NCI-H1694 (cell line): ENCODE results near the gene RPL26.
A peak's percentile ranks its signal among the peaks of the same experiment; 100 is the strongest.

Experiments used
- DNase-seq: peaks from one replicate; lab custom pipeline; 2025; lab: John Stamatoyannopoulos, UW

The RPL26 gene

GRCh38 chr17:8383143-8383822 is at the start of gene RPL26:
TSS of gene RPL26 (minus strand) at chr17:8383193. CDS start at chr17:8382310, 883 bp downstream.
- DNase-seq = peak; percentile 99

GRCh38 chr17:8430966-8431365 is 48.0 kb upstream of the RPL26 start:
- DNase-seq = no peak

DNA sequence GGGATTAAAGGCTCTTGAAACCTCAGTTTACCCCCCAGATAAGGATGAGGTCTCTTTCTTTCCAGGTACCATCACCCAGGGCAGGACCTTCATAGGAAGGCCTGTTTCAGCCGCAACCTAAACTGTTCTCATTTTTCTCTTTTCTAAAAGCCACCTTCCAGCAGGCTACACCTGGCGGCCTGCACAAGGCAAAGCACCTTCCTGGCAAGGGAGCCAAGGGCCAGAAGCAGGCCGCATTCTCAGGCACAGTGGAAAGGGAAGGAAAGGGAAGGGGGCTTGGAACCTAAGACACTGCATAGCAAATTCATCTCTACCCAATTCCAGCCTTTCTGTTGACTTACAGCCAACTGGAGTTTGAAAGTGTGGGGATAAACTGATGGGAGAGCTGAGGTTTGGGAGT is 43.8 kb upstream of the RPL26 start:
- DNase-seq = no peak

- no peak for DNase-seq
Measured at GRCh38 chr17:8426094-8426720, 43.2 kb upstream of the RPL26 start.

- DNase-seq = no peak
Measured at GRCh38 chr17:8421571-8421970, 38.6 kb upstream of the RPL26 start.

- DNase-seq = no peak
Measured at GRCh38 chr17:8420041-8420934, 37.3 kb upstream of the RPL26 start.

- no peak for DNase-seq
Measured at GRCh38 chr17:8419305-8419704, 36.3 kb upstream of the RPL26 start.

DNA sequence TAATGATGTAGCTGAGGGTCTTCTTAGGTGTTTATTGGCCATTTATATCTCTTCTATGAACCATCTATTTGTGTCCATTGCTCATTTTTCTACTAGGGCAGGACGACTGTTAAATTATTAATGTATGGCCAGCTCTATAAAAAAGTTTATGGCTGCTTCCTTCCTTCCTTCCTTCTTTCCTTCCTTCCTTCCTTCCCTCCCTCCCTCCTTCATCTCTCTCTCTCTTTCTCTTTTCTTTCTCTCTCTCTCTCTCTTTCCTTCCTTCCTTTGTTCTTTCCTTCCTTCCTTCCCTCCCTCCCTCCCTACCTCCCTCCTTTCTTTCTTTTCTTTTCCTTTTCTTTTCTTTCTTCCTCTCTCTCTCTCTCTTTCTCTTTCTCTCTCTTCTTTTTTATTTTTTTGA is 35.5 kb upstream of the RPL26 start:
- no peak for DNase-seq

DNA sequence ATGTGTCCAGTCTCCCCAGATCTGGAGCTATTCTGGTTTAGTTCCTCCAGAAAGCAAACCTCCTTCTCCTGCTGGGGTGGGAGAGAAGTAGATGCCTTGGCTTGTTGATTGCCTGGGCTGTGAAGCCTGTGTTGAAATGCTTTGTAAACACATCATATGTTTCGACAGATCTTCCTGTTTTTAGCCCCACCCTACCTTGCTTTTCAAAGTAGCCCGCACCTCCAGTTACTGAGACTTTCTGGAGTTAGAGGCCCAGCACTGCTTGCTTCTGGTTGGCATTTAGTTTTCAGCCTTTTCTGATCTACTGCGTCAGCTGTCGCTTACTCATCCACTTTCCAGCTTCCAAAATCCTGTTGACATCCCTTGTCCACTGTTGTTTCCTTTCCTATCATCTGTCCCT is 34.8 kb upstream of the RPL26 start:
- DNase-seq = no peak

DNA sequence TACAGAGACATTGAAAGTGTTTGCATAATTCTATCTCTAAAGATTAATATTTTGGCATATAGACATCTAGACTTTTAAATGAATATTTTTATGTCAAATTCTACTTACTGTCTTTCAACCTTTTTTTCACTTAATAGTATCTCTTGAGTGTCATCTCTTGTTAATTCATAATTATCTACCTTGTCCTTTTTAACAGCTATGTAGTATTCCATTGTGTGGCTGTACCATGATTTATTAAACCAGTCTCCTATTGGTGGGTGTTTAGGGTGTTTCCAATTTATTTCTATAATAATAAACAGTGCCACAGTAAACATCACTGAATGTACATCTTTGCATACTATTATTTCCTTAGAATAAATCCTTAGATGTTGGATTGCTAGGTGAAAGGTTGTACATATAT is 30.9 kb upstream of the RPL26 start:
- no peak for DNase-seq

DNA sequence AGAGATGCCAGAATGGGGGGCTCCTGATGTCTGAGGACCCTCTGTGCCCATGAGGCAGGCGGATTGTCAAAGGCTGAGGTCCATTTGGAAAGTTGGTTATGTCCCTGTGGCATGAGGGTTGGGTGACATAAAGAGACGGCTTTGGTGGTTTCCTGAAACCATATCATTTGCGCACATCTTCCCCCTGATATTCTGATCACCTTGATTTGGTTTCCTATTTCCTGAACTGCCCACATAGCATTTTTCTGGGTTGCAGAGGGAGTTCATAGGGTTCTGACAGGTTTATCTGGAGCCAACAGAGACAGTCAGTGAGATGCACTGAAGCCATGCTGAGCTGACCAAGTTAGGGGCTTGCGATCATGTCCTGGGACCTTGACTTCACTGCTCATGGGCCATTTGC is 30.3 kb upstream of the RPL26 start:
- no peak for DNase-seq

DNA sequence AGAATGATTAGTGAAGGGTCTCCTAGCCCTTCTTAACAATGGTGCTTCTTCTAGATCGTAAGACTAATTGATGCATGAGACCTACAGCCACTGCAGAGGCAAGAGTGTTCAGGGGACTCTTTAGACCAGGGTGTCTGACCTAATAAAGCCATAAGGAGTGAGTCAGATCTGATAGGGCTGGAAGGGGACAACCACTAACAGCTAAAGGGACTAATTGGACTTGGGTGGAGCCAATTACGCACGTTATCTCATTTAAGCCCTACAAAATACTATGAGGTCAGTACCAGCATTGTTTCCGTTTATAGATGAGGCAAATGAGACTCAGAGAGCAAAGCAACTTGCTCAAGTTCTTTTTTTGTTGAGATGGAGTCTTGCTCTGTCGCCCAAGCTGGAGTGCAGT is 29.1 kb upstream of the RPL26 start:
- no peak for DNase-seq

DNA sequence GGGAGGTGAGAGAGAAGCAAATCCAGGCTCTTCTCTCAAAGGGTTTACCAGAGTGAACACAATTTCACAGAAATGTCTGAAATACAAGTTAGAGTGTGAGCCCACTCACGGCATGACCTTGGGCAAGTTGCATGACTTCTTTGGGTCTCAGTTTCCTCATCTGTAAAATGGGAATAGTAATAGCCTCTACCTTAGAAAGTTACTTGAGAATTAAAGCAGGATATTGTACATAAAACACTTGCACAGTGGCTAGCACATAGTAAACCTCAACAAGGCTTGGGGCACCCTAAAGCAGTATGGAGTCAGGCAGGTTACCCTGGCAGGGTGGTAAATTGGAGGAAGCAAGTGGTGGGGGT is 27.9 kb upstream of the RPL26 start:
- no peak for DNase-seq

GRCh38 chr17:8409966-8410882 is 27.2 kb upstream of the RPL26 start:
- peak; percentile 91 for DNase-seq

GRCh38 chr17:8408371-8408770 is 25.4 kb upstream of the RPL26 start:
- no peak for DNase-seq

DNA sequence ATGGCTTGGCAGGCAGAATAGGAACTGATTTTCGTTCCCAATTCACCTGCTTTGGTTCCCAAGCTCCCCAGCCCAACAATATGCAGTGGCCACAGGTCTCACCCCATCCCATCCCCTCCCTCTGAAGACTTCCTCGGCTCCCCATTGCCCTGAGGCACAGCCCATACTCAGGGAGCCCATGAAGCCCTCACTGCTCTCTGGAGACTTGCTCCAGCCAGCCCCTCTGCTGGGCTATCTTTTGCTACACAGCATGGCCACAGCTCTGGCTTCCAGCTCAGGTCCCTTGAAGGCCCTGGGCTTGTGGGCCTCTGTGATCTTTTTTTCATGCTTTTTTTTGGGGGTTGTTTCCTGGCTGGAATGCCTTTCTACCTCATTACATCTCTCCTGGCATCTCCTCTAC is 23.2 kb upstream of the RPL26 start:
- no peak for DNase-seq

- DNase-seq = no peak
Measured at GRCh38 chr17:8405499-8406016, 22.6 kb upstream of the RPL26 start.

DNA sequence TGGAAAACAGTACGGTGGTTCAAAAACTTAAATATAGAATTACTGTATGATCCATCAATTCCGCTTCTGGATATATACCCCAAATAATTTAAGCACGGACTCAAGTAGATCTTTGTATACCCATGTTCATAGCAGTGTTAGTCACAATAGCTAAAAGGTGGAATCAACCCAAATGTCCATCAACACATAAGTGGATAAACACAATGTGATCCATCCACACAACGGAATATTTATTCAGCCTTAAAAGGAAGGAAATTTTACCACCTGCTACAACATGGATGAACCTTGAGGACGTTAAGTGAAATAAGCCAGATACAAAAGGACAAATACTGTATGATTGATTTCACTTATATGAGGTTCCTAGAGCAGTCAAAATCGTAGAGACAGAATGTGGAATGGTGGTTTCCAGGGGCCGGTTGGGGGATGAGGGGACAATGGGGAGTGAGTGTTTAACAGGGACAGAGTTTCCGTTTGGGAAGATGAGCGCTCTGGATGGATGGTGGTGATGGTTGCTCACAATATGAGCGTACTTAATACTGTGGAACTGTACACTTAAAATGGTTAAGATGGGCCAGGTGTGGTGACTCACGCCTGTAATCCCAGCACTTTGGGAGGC is 20.0 kb upstream of the RPL26 start:
- DNase-seq = no peak

DNA sequence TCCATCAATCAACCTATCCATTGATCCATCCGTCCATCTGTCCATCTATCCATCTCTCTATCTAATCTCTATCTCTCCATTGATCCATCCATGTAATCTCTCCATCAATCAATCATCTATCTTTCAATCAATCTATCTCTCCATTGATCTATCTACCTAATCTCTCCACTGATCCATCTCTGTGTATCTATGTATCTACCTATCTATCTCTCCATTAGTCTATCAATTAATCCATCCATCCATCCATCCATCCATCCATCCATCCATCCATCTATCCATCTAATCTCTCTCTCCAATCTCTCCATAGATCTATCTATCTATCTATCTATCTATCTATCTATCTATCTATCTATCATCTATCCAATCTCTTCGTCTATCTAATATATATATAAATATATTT is 18.1 kb upstream of the RPL26 start:
- no peak for DNase-seq

DNA sequence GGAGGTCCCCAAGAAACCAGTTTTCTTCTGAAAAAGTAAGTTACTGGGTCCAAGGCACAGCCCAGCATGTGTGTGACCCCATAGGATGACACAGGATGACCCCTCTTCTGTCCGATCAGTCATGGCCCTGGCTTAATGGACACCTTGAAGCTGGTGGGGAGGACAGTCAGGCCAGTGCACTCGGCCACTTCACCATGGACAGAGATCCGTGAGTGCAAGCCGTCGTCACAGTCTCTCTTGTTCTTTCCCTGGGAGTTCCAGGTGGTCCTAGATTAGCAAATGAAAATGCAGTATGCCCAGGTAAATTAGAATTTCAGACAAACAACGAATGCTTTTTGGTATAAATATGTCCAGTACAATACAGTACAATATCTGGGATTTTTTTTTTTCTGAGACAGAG is 16.0 kb upstream of the RPL26 start:
- no peak for DNase-seq

DNA sequence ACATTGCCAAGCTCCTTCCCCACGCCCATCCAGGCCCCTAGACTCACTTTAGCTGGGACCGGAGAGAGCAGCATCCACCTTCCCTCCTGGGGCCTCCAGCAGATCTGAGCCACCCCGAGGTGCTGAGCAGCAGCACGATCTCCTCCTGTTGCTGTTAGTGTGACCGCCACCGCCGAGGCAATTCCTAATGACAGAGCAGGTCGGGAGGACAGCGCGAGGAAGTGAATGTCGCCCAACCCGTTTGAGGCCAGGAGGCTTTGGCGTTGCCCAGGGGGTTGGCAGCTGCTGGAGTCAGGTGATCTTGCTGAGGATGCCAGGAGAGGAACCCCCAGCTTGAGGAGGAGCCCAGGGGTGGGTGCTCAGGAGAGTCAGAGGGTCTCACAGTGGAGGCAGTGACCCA is 14.6 kb upstream of the RPL26 start, which contains the start of gene RNF222:
Gene RNF222, minus strand, starts transcription at position 192 of the 400 bp plus-strand sequence. CDS start 4,366 bp downstream, outside the sequence.
- DNase-seq = no peak
